Brain microvascular endothelial cell (primary cell): ENCODE measurements around the gene SEZ6.

ENCODE experiments used
- DNase-seq: peaks from one replicate; pipeline ENCODE4 v3.0.0-alpha.2; 2020
- H3K27ac ChIP-seq: fragments of 250-450 bp; sonication (Bioruptor Pico); 2 replicates; pipeline ENCODE4 v1.5.1; 2020; ENCODE audit warnings: mild to moderate bottlenecking, moderate library complexity
- H3K27me3 ChIP-seq: fragments of 250-450 bp; sonication (Bioruptor Pico); replicated peaks from 2 replicates; pipeline ENCODE4 v1.5.1; 2020; ENCODE audit warnings: mild to moderate bottlenecking
- H3K36me3 ChIP-seq: fragments of 250-450 bp; sonication (Bioruptor Pico); replicated peaks from 2 replicates; pipeline ENCODE4 v1.5.1; 2020; ENCODE audit warnings: mild to moderate bottlenecking
- H3K4me3 ChIP-seq: 2 replicates; pipeline ENCODE4 v1.5.1; 2011; ENCODE audit warnings: low read depth, mild to moderate bottlenecking, control low read depth, low read length, moderate library complexity
- in situ Hi-C: cut with HindIII; loops from 2 replicates; pipeline ENCODE4 v1.10.0; 2017; ENCODE audit warnings: low sequenced_read_pairs, low pct_ligation_motif_present
- TF ChIP-seq, protein P1 (sequence below): IDR thresholded peaks from 2 replicates; pipeline ENCODE4 v1.5.1; 2011; ENCODE audit warnings: low read depth, mild to moderate bottlenecking, moderate library complexity, low read length, control low read depth, inconsistent platforms; ENCODE audit errors: missing control alignments

SEZ6 gene

DNA sequence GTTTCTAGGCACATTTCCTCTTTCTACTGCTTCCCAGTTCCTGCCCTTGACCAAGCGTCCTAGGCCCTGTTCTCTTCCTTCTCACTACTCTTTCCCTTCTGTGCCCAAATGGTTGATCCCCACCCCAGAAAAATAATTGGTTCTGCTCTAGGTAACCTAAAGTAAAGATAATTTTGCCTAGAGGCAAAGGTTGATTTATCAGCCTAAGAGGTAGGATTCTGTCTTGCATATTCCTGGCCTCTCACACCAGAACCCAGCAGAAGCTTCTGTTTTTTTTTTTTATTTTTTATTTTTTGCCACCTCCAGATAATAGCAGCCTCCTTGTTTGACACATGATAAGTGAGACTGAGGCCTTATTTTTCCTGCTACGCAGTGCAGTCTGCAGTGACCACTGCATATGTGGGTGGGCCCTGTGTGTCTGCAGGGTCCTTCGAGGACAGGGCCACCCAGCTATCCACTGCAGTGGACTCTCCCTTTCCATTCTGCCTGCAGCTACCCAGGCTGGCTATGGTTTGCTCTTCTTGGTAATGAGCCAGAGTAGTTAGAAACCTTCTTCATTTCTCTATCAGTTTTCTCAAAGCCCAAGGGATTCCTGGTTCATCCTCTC is 37.8 kb upstream of the SEZ6 start:
- H3K27me3 ChIP-seq: peaks cover 5% of the 10 kb centered on the region
- in situ Hi-C loops: no loop called here
- TF ChIP-seq, protein P1, sequence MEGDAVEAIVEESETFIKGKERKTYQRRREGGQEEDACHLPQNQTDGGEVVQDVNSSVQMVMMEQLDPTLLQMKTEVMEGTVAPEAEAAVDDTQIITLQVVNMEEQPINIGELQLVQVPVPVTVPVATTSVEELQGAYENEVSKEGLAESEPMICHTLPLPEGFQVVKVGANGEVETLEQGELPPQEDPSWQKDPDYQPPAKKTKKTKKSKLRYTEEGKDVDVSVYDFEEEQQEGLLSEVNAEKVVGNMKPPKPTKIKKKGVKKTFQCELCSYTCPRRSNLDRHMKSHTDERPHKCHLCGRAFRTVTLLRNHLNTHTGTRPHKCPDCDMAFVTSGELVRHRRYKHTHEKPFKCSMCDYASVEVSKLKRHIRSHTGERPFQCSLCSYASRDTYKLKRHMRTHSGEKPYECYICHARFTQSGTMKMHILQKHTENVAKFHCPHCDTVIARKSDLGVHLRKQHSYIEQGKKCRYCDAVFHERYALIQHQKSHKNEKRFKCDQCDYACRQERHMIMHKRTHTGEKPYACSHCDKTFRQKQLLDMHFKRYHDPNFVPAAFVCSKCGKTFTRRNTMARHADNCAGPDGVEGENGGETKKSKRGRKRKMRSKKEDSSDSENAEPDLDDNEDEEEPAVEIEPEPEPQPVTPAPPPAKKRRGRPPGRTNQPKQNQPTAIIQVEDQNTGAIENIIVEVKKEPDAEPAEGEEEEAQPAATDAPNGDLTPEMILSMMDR: no peak
- no peak for DNase-seq
- H3K27ac ChIP-seq: no peak overlapping the region
- no peaks in the 10 kb centered on the region for H3K36me3 ChIP-seq
- no peak overlapping the region for H3K4me3 ChIP-seq

DNA sequence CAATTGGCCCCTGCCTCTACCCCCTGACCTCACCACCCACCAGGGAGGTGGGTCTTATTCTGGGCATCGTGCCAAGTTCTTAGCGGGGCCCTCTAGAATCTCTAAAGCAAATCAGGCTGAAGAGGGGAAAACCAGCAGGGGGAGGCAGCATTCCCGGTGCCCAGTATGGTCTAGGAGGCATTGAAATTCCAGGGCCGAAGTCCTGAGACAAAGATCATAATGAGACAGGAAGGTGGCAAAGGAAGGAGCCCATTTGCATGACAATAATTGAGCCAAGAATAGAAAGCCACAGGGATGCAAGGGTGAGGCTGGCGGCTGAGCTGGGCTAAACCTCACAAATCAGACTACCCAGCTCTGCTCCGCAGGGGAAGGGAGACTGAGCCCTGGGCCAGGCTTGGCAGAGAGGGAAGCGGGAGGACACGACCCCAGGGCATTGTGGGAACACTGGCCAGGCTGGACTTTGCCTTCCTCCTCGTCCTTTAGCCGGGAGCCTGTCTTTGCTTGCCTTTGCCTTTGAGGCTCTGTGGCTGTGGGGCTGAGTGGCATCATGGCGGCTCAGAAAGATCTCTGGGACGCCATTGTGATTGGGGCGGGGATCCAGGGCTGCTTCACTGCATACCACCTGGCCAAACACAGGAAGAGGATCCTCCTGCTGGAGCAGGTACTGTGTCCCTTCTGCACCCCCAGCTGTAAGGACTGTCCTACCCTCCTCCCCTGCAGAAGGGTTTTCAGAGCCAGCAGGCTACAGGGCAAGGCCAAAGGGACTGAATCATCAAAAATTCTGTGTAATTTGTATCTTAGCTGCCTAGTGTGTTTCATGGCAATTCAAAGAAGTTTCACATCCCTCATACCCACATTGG is 37.1 kb upstream of the SEZ6 start, which contains the start of gene PIPOX:
TSS of gene PIPOX (plus strand) at position 463 of the 860 bp plus-strand sequence. CDS start at position 548, 85 bp downstream.
- peak; percentile 12 for DNase-seq
- H3K4me3 ChIP-seq: no peak within 1 kb of the TSS
- H3K36me3 ChIP-seq: no peaks in the 10 kb centered on the region
- H3K27ac ChIP-seq: no peak within 1 kb of the TSS
- H3K27me3 ChIP-seq: peaks cover 12% of the 10 kb centered on the region
- TF ChIP-seq, protein P1: peak; percentile 51
- in situ Hi-C loops: no loop called here

DNA sequence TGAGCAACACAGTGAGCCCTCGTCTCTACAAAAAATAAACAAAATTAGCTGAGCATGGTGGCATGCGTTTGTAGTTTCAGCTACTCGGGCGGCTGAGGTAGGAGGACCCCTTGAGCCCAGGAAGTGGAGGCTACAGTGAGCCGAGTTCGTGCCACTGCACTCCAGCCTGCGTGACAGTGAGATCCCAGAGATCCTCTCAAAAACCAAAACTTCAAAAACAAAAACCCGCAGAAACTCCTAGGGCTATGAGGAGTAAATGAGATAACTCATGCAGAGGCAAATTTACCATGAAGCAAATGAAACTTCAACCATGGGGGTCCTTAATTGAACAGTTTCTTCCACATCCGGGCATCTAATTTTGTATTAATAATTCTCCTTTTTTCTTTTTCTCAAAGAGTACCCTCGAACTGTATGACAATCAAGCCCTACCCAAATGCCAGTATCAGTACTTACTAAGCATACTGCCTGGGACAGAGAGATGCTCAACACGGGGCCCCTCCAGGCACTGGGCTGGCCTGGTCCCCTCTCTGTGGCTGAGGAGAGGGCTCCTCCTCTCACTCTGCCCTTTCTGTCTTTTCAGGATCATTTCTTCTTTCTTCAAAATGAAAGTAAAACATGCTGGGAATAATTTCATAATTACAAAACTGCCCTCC is 36.3 kb upstream of the SEZ6 start:
- Histone ChIP-seq H3K27ac (no peak overlapping the region), H3K4me3 (no peak overlapping the region), H3K27me3 (peaks cover 16% of the 10 kb centered on the region), H3K36me3 (no peaks in the 10 kb centered on the region)
- no peak for DNase-seq
- TF ChIP-seq, protein P1: no peak
- in situ Hi-C loops: no loop called here

DNA sequence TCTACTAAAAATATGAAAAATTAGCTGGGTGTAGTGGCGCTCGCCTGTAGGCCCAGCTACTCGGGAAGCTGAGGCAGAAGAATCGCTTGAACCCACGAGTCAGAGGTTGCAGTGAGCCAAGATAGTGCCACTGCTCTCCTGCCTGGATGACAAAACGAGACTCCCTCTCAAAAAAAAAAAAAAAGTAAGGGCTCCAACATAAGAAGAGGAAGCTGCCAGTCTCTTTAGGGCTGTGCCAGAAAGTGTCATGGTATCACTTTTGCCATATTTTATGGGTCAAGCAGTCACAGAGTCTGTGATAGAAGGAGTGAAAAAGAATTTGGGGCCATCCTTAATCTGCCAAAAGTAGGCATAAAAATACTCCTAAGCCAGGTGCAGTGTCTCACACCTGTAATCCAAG is 35.7 kb upstream of the SEZ6 start:
- TF ChIP-seq, protein P1: no peak
- no peak for DNase-seq
- H3K4me3 ChIP-seq: no peak overlapping the region
- no peak overlapping the region for H3K27ac ChIP-seq
- in situ Hi-C loops: no loop called here
- peaks cover 19% of the 10 kb centered on the region for H3K27me3 ChIP-seq
- no peaks in the 10 kb centered on the region for H3K36me3 ChIP-seq

DNA sequence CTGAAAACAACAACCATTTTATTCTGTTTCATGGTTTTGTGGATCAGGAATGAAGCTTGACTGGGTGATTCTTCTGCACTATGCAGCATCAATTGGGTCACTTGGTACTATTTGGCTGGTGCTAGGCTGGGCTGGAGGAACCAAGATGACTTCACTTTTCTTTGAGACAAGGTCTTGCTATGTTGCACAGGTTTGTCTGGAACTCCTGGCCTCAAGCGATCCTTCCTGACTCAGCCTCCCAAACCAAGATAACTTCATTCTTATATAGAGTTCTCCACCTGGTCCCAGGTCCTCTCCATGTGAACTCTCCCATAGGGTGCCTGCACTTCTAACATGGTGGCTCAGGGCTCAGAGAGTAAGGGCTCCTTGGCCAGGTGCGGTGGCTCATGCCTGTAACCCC is 35.3 kb upstream of the SEZ6 start:
- H3K27ac ChIP-seq: no peak overlapping the region
- H3K4me3 ChIP-seq: no peak overlapping the region
- in situ Hi-C loops: no loop called here
- no peaks in the 10 kb centered on the region for H3K36me3 ChIP-seq
- DNase-seq: no peak
- TF ChIP-seq, protein P1: no peak
- H3K27me3 ChIP-seq: peaks cover 18% of the 10 kb centered on the region
